ENCODE measurements around the gene DIP2C. TPM values are rescaled to one million over a fixed set of nuclear protein-coding genes. Genes with fewer than 3 reads are reported as not detected.
"Not testable (repeated sequence)": the region's sequence is repeated elsewhere in the genome, so short reads cannot be mapped to it uniquely, and the experiment has no call there.

The DIP2C gene
- total RNA-seq, 8 experiments from 2014 or later, result 1.9 to 26.3 (median 19.8) TPM

DNA sequence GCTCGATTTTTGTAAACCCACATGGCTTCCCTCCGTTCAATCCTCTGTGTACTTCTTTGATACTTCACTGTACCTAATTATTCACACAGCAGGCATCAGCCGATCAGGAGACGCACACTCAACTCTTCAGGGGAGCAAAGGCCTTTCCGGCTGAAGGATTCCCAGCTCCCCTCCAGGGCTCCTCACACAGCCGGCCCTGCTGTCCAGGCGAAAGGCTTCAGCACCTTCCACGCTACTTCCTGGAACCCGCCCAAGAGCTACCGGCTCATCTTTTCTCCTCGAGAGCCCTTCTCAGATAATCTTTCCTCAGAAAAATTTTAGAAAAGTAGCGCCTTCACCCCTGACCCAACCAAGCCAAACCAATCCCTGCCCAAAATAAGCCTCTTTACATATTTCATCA is 283.8 kb downstream of the DIP2C start:
- no peak for ATAC-seq (replicated peaks in 6 of 8)
- H3K4me3 ChIP-seq, result no peak overlapping the region
- no peaks in the 10 kb centered on the region for H3K4me1 ChIP-seq (replicated peaks in 1 of 2)
- in situ Hi-C loops (cut with MboI; ENCODE audit: low pct_unique_long_range_greater_than_20kb in 2 of 9, low sequenced_read_pairs in 9 of 9, unreplicated experiment in 9 of 9), result no loop called here
- no peak overlapping the region for H3K27ac ChIP-seq
- 74 to 98% (median 95%) methylated on average over 3 to 11 of the region's 12 CpGs; no CpG with 5 or more reads in 1 of the 10 experiments for WGBS, 10 experiments

- Histone ChIP-seq H3K4me3 (no peak overlapping the region), H3K27ac (no peak overlapping the region), H3K4me1 (replicated peaks in 1 of 2) (no peaks in the 10 kb centered on the region)
- ATAC-seq (replicated peaks in 6 of 8), result no peak
- in situ Hi-C loops (cut with MboI; ENCODE audit: low pct_unique_long_range_greater_than_20kb in 2 of 9, low sequenced_read_pairs in 9 of 9, unreplicated experiment in 9 of 9), result no loop called here
- WGBS, 10 experiments, result 20 to 100% (median 96%) methylated on average over 1 to 9 of the region's 9 CpGs; no CpG with 5 or more reads in 2 of the 10 experiments
Measured at GRCh38 chr10:404991-405390, 284.5 kb downstream of the DIP2C start.

GRCh38 chr10:404346-404745 is 285.1 kb downstream of the DIP2C start:
- Histone ChIP-seq H3K27ac (no peak overlapping the region), H3K4me1 (replicated peaks in 1 of 2) (no peaks in the 10 kb centered on the region), H3K4me3 (no peak overlapping the region)
- in situ Hi-C loops (cut with MboI; ENCODE audit: low pct_unique_long_range_greater_than_20kb in 2 of 9, low sequenced_read_pairs in 9 of 9, unreplicated experiment in 9 of 9), result no loop called here
- peak in 2 of 8 experiments; percentile 14 to 77 for ATAC-seq (replicated peaks in 6 of 8)
- 25 to 100% (median 89%) methylated on average over 2 to 4 of the region's 4 CpGs; no CpG with 5 or more reads in 1 of the 10 experiments for WGBS, 10 experiments

DNA sequence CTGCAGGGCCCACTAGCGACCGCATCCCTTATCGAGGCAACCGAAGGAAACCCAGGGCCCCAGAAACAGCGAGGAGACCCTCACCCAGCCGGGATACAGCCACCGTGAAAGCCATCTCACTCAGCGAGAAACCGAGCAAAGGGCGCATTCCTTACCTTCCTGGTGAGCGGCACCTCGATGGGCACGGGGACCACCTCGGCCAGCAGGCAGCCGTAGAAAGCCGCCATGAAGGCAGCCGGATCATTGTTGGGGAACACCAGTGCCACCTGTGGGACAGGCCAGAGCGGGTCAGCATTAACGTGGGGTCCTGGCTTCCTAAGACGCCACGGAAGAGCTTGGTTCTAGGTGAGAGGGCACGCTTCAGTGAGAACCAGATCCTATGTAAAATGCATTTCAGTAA is 290.5 kb downstream of the DIP2C start:
- 89 to 100% (median 98%) methylated on average over 1 to 12 of the region's 22 CpGs; no CpG with 5 or more reads in 3 of the 10 experiments for WGBS, 10 experiments
- no peak overlapping the region for H3K4me3 ChIP-seq
- H3K4me1 ChIP-seq (replicated peaks in 1 of 2), result peaks cover 0 to 7% of the 10 kb centered on the region in 2 donors
- H3K27ac ChIP-seq, result no peak overlapping the region
- in situ Hi-C loops (cut with MboI; ENCODE audit: low pct_unique_long_range_greater_than_20kb in 2 of 9, low sequenced_read_pairs in 9 of 9, unreplicated experiment in 9 of 9), result no loop called here
- ATAC-seq (replicated peaks in 6 of 8), result no peak

- H3K27ac ChIP-seq, result no peak overlapping the region
- H3K4me1 ChIP-seq (replicated peaks in 1 of 2), result peaks cover 0 to 7% of the 10 kb centered on the region in 2 donors
- H3K4me3 ChIP-seq, result no peak overlapping the region
- in situ Hi-C loops (cut with MboI; ENCODE audit: low pct_unique_long_range_greater_than_20kb in 2 of 9, low sequenced_read_pairs in 9 of 9, unreplicated experiment in 9 of 9), result no loop called here
- ATAC-seq (replicated peaks in 6 of 8), result no peak
- WGBS, 10 experiments, result 71 to 100% (median 92%) methylated on average over 2 to 8 of the region's 18 CpGs; no CpG with 5 or more reads in 1 of the 10 experiments
Measured at GRCh38 chr10:397321-398068, 292.0 kb downstream of the DIP2C start.

DNA sequence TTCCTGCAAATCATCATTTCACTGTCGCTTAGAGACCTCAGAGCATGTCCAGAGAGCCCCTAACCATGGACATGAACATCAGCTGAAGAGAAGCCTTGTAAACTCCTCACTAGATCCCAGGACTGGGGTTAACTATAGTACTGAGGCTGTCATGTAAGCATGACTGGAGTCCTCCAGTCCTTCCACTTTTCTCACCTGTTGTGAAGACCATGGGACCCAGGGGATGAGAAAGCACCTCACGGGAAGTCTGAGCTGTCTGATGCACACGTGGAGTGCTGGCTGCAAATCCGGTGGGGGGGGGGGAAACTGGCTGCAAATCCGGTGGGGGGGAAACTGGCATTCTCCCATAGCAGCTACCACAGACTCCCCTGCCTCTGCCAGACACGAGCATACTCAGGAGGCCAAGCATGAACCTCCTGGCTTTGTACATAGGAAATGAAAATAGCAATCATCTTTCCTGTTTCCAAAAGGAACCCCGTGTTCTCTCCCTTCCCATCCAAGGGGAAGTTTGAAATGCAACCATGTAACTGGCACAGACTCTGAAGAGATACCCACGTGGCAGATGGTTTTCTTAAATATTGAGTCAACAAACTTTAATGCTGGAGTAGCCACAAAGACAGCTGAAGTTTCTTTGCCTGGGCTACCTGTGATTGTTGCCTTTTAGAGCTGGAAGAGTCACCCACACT is 292.8 kb downstream of the DIP2C start:
- Histone ChIP-seq H3K27ac (no peak overlapping the region), H3K4me3 (no peak overlapping the region), H3K4me1 (replicated peaks in 1 of 2) (peaks cover 0 to 7% of the 10 kb centered on the region in 2 donors)
- in situ Hi-C loops (cut with MboI; ENCODE audit: low pct_unique_long_range_greater_than_20kb in 2 of 9, low sequenced_read_pairs in 9 of 9, unreplicated experiment in 9 of 9), result no loop called here
- ATAC-seq (replicated peaks in 6 of 8), result no peak
- 10 to 100% (median 86%) methylated on average over 1 to 5 of the region's 8 CpGs; no CpG with 5 or more reads in 4 of the 10 experiments for WGBS, 10 experiments

DNA sequence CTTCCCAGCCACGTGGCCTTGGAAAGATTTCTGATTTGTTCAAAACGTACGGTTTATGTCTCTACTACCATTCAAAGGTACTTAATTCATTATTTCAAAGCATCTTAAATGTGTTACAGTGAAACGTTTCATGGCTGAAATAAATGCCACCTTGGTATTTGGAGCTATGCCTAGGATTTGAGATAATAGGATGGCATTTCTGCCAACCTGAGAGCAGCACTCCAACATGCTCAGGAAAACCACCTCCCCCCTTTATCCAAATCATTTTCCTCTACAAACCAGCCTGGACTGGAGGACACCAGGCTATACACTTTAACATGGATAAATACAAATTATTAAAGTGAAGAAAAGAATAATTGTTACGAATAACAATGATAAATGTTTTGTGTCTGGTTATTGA is 293.4 kb downstream of the DIP2C start:
- in situ Hi-C loops (cut with MboI; ENCODE audit: low pct_unique_long_range_greater_than_20kb in 2 of 9, low sequenced_read_pairs in 9 of 9, unreplicated experiment in 9 of 9), result no loop called here
- H3K27ac ChIP-seq, result no peak overlapping the region
- no peak for ATAC-seq (replicated peaks in 6 of 8)
- peaks cover 0 to 7% of the 10 kb centered on the region in 2 donors for H3K4me1 ChIP-seq (replicated peaks in 1 of 2)
- 44 to 89% (median 83%) methylated on average over 1 to 5 of the region's 5 CpGs; no CpG with 5 or more reads in 3 of the 10 experiments for WGBS, 10 experiments
- H3K4me3 ChIP-seq, result no peak overlapping the region

DNA sequence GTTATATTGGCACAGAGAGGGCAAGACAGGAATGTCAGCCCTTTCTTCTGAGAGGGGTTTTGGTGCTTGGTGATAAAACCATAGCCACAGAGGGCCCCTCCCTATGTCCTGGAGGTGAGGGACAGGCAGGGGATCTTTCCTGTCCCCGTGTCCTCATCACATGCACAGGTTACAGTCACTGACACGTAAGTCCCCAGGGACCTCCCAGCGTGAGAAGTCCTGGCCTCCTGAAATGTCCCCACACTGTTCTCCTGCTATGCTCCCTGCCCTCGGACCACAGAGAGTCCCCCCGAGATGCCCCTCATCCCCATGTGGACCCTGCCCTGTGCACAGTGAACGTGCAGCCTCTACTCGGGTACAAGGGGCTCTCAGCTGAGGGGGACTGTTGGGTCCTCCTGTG is 293.8 kb downstream of the DIP2C start:
- ATAC-seq (replicated peaks in 6 of 8), result peak in 3 of 8 experiments; percentile 16 to 30 (median 30)
- WGBS, 10 experiments, result 92 to 100% (median 100%) methylated on average over 1 to 2 of the region's 7 CpGs; no CpG with 5 or more reads in 7 of the 10 experiments
- peak overlapping the region in 1 of 2 donors; percentile 17 for H3K27ac ChIP-seq

GRCh38 chr10:394439-395101 is 294.9 kb downstream of the DIP2C start:
- in situ Hi-C loops (cut with MboI; ENCODE audit: low pct_unique_long_range_greater_than_20kb in 2 of 9, low sequenced_read_pairs in 9 of 9, unreplicated experiment in 9 of 9); H3K4me1 ChIP-seq (replicated peaks in 1 of 2); H3K4me3 ChIP-seq: not testable (repeated sequence)
- WGBS, 10 experiments, result 62 to 100% (median 87%) methylated on average over 1 to 7 of the region's 21 CpGs; no CpG with 5 or more reads in 3 of the 10 experiments
- ATAC-seq (replicated peaks in 6 of 8), result peak in 7 of 8 experiments; percentile 20 to 95 (median 89)
- peak overlapping the region; percentile 66 to 69 for H3K27ac ChIP-seq

More for the DNA sequence above, 293.8 kb downstream of the DIP2C start:
- in situ Hi-C loops (cut with MboI; ENCODE audit: low pct_unique_long_range_greater_than_20kb in 2 of 9, low sequenced_read_pairs in 9 of 9, unreplicated experiment in 9 of 9), result no loop called here
- Histone ChIP-seq H3K4me3 (no peak overlapping the region), H3K4me1 (replicated peaks in 1 of 2) (peaks cover 0 to 7% of the 10 kb centered on the region in 2 donors)

DNA sequence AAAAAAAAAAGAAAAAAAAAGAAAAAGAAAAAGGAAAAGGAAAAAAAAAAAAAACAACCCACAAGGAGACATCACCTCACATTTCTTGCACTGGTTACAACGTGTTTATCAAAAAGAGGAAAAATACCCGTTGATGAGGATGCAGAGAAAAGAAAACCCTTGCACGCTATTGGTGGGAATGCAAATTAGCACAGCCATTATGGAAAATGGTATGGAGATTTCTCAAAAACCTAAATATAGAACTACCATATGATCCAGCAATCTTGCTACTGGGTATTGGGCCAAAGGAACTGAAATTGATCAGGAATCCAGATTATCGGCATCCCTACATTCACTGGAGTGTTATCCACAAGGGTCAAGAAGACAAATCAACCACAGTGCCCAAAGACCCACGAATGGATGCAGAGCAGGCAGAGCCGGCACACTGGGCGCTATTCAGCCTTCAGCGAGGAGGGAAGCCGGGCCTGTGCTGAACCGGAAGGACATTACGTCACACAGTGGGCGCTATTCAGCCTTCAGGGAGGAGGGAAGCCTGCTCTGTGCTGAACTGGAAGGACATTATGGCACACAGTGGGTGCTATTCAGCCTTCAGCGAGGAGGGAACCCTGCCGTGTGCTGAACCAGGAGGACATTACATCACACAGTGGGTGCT is 295.6 kb downstream of the DIP2C start:
- WGBS, 10 experiments, result 40 to 100% (median 89%) methylated on average over 1 to 6 of the region's 14 CpGs; no CpG with 5 or more reads in 1 of the 10 experiments
- Histone ChIP-seq H3K4me3 (no peak overlapping the region), H3K27ac (no peak overlapping the region), H3K4me1 (replicated peaks in 1 of 2) (peaks cover 0 to 7% of the 10 kb centered on the region in 2 donors)
- in situ Hi-C loops (cut with MboI; ENCODE audit: low pct_unique_long_range_greater_than_20kb in 2 of 9, low sequenced_read_pairs in 9 of 9, unreplicated experiment in 9 of 9), result no loop called here
- ATAC-seq (replicated peaks in 6 of 8), result no peak

GRCh38 chr10:393106-393745 is 296.2 kb downstream of the DIP2C start:
- 80 to 100% (median 94%) methylated on average over 2 to 9 of the region's 13 CpGs; no CpG with 5 or more reads in 2 of the 10 experiments for WGBS, 10 experiments
- in situ Hi-C loops (cut with MboI; ENCODE audit: low pct_unique_long_range_greater_than_20kb in 2 of 9, low sequenced_read_pairs in 9 of 9, unreplicated experiment in 9 of 9), result no loop called here
- no peak for ATAC-seq (replicated peaks in 6 of 8)
- Histone ChIP-seq H3K4me1 (replicated peaks in 1 of 2) (peaks cover 0 to 7% of the 10 kb centered on the region in 2 donors), H3K4me3 (no peak overlapping the region), H3K27ac (no peak overlapping the region)

GRCh38 chr10:392705-393037 is 296.8 kb downstream of the DIP2C start:
- H3K4me3 ChIP-seq, result no peak overlapping the region
- WGBS, 10 experiments, result 75 to 100% (median 90%) methylated on average over 2 to 8 of the region's 21 CpGs; no CpG with 5 or more reads in 7 of the 10 experiments
- no peak for ATAC-seq (replicated peaks in 6 of 8)
- H3K4me1 ChIP-seq (replicated peaks in 1 of 2), result peaks cover 0 to 7% of the 10 kb centered on the region in 2 donors
- in situ Hi-C loops (cut with MboI; ENCODE audit: low pct_unique_long_range_greater_than_20kb in 2 of 9, low sequenced_read_pairs in 9 of 9, unreplicated experiment in 9 of 9), result no loop called here
- H3K27ac ChIP-seq, result no peak overlapping the region

Data from motor neuron (in vitro differentiated cells).